Ishikawa (cell line): Measurements from ENCODE around the gene GPER1.

Experiments
- CEBPB ChIP-seq: IDR thresholded peaks from 2 replicates; pipeline ENCODE4 v1.6.1; 2012
- CREB1 ChIP-seq: IDR thresholded peaks from 2 replicates; pipeline ENCODE4 v1.6.1; 2012; ENCODE audit warnings: low read depth
- EP300 ChIP-seq: IDR thresholded peaks from 2 replicates; pipeline ENCODE4 v1.6.1; 2012; ENCODE audit warnings: borderline replicate concordance
- FOXM1 ChIP-seq: IDR thresholded peaks from 2 replicates; pipeline ENCODE4 v1.6.1; 2012; ENCODE audit warnings: low read depth, borderline replicate concordance
- TCF12 ChIP-seq: IDR thresholded peaks from 2 replicates; pipeline ENCODE4 v1.6.1; 2012; ENCODE audit warnings: low read depth
- TEAD4 ChIP-seq: IDR thresholded peaks from 2 replicates; pipeline ENCODE4 v1.6.1; 2012
- YY1 ChIP-seq: IDR thresholded peaks from 2 replicates; pipeline ENCODE4 v1.6.1; 2012; ENCODE audit warnings: low read depth
- TF ChIP-seq, protein P1 (sequence below): IDR thresholded peaks from 2 replicates; pipeline ENCODE4 v1.6.1; 2012

DNA sequence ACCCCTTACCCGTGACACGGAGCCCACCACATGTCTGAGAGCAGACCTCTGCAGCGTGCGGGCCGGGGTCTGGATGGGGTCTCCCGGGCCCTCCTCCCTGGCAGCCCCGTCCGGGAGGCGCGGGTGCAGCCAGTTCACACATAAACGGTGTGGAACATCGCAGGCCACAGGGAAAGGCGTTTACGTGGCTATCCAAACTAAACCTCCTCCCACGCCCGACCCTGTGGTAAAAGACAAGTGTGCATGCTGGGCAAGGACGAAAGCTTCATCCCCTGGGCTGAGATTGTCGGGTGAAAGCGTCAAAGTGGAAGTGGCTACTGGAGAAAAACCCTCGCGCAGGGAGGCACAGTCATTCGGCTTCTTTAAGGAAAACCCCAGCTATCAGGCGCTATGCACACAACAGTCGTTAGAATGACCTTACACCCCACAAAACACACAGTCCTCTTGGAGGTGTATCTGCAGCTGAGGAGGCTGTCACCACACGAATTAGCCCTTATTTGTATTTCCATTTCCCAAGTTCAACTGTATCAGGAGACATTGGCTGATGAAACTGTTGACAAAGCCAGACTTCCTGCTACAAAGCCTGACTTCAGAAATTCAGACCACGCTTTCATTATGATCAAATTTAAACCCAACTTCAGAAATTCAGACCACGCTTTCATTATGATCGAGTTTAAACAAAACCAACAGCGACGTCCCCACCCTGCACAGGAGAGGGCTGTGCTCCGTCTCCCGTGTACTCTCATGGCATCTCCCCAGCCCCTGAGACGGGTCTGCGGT, 15.3 kb downstream of the GPER1 start:
- TF ChIP-seq CREB1 (no peak), EP300 (no peak), FOXM1 (no peak), TCF12 (no peak), CEBPB (no peak), YY1 (no peak), TEAD4 (no peak)
- TF ChIP-seq, protein P1, sequence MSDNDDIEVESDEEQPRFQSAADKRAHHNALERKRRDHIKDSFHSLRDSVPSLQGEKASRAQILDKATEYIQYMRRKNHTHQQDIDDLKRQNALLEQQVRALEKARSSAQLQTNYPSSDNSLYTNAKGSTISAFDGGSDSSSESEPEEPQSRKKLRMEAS: no peak
